LNCaP clone FGC (cell line): Measurements from ENCODE around the gene HEXIM1.

Source experiments
- DNase-seq: peaks from one replicate; pipeline ENCODE4 v3.0.0-alpha.2; 2011; ENCODE audit warnings: low read depth
- H3K4me3 ChIP-seq: 2 replicates; pipeline ENCODE4 v1.5.1; 2011; ENCODE audit warnings: mild to moderate bottlenecking, low read depth, low read length, control low read depth
- TF ChIP-seq, protein P1 (sequence below): IDR thresholded peaks from 2 replicates; pipeline ENCODE4 v1.5.1; 2012; ENCODE audit warnings: mild to moderate bottlenecking; ENCODE audit not compliant: control insufficient read depth, insufficient read depth; ENCODE audit errors: extremely low read depth

HEXIM1 gene

GRCh38 chr17:45146890-45147580 lies 1.2 kb upstream of the HEXIM1 start:
- peak overlapping the region; percentile 59 for H3K4me3 ChIP-seq
- DNase-seq = peak; percentile 82
- TF ChIP-seq, protein P1, sequence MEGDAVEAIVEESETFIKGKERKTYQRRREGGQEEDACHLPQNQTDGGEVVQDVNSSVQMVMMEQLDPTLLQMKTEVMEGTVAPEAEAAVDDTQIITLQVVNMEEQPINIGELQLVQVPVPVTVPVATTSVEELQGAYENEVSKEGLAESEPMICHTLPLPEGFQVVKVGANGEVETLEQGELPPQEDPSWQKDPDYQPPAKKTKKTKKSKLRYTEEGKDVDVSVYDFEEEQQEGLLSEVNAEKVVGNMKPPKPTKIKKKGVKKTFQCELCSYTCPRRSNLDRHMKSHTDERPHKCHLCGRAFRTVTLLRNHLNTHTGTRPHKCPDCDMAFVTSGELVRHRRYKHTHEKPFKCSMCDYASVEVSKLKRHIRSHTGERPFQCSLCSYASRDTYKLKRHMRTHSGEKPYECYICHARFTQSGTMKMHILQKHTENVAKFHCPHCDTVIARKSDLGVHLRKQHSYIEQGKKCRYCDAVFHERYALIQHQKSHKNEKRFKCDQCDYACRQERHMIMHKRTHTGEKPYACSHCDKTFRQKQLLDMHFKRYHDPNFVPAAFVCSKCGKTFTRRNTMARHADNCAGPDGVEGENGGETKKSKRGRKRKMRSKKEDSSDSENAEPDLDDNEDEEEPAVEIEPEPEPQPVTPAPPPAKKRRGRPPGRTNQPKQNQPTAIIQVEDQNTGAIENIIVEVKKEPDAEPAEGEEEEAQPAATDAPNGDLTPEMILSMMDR = no peak

DNA sequence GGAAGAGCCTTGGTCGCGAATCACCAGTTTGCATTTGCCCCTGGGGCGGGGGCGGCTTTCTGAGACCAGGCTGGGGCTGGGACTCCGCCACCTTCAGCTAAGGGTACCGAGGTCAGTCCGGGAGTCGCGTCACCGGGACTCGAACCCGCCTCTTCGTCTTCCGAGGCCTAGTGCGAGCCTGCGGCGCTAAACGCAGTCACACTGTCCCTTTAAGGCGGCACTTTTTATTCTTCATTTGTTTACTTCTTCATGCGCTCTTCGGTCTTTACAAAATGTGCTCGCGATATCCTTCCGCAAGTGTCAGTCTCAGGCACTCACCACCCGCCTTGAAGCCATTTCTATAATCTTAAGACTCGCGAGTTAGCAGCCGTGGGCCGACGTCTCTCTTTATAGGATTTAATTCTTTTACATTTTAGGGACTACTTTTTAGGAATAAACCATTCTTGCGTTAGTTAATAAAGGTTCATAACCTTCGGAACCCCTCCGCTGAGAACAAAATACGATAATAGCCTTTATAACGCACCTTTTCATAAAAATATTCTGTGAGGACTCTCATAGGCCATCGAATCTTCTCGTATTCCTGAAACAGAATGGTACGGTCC lies 593 bp upstream of the HEXIM1 start:
- DNase-seq = peak; percentile 95
- H3K4me3 ChIP-seq = peak overlapping the region; percentile 59
- TF ChIP-seq, protein P1 = no peak

DNA sequence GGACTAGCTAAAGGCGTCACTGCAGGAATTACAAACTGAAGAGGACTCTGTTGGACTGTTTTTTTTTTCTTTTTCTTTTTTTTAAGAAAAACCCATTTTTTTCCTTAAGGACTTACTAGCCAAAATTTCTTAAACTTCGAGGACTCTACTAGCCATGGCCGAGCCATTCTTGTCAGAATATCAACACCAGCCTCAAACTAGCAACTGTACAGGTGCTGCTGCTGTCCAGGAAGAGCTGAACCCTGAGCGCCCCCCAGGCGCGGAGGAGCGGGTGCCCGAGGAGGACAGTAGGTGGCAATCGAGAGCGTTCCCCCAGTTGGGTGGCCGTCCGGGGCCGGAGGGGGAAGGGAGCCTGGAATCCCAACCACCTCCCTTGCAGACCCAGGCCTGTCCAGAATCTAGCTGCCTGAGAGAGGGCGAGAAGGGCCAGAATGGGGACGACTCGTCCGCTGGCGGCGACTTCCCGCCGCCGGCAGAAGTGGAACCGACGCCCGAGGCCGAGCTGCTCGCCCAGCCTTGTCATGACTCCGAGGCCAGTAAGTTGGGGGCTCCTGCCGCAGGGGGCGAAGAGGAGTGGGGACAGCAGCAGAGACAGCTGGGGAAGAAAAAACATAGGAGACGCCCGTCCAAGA lies 878 bp downstream of the HEXIM1 start:
- peak overlapping the region; percentile 67 for H3K4me3 ChIP-seq
- TF ChIP-seq, protein P1 = peak; percentile 85
- DNase-seq = no peak

- TF ChIP-seq, protein P1 = no peak
- peak overlapping the region; percentile 67 for H3K4me3 ChIP-seq
- DNase-seq = no peak
Measured at GRCh38 chr17:45149669-45150664, 1.7 kb downstream of the HEXIM1 start.

DNA sequence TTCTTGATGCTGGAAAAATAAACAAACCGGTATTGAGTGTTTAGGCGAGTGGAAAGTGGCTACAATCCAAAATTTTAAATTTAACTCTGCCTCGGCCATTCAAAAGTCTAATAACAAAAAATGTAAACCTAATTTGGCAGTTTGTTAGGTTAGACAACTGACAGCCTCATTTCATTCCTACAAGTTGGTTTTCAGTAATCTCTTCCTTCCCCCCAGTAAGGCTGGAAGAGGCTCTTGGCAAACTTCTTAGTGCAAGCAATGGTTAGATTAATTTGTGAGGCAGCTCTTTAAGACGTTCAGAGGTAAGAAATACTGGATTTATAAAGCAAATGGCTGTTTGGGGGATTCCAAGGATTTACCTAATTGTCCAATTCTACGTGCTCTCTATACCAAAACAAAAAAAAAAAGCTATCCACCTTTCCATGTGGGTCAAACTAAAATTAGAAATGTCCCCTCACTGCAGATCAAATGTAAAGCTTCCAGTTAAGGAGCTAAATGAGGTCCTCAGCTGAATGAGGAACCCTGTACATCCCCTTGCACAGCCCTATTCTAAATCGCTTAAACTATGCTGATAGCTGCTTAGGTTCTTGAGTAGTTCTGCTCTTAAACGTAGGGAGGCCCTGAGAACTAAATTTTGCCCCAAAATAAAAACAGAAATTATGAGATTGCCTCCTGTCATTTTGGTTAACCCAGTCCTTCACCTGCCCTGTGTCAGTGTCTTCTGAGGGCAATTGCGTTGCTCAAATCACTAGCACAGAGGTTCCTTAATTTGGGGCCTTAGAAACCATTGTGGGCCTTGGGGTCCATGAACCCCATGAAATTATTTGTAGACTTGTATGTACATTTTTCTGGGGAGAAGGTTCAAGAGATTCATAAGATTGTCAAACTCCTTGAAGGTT lies 2.9 kb downstream of the HEXIM1 start:
- no peak for DNase-seq
- TF ChIP-seq, protein P1 = no peak
- peak overlapping the region; percentile 67 for H3K4me3 ChIP-seq
